HG03280 (cell line): ENCODE data around the gene GLYATL3.
A peak's percentile ranks its signal among the peaks of the same experiment; 100 is the strongest.
"Not testable (repeated sequence)": the region's sequence is repeated elsewhere in the genome, so short reads cannot be mapped to it uniquely, and the experiment has no call there.

Experiments
- ATAC-seq: cut with Tn5 transposase; IDR thresholded peaks from one replicate; pipeline ENCODE4 v1.9.1; 2021; ENCODE audit warnings: mild to moderate bottlenecking, moderate library complexity; ENCODE audit not compliant: unreplicated experiment

GLYATL3 gene

DNA sequence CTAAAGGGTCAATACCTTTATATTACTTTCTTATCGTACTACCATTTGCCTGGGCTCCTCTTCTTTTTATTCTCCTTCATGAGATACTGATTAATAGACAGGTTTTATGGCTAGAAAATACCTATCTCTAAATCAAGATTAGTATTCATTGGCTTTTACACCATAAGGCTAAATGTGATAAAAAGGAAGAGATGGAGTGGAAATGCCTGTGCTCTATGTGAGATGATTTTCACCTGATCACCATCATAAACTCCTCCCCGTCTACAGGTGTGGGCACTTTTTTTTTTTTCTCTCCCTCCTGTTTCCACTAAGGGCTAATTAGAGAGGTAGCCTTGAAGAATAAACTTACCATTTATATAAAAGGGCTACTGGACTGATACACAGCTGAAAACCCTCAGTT, at the start of gene GLYATL3:
TSS of gene GLYATL3 (plus strand) at position 301 of the 400 bp plus-strand sequence. CDS start 12,068 bp downstream, outside the sequence.
- no peak for ATAC-seq

DNA sequence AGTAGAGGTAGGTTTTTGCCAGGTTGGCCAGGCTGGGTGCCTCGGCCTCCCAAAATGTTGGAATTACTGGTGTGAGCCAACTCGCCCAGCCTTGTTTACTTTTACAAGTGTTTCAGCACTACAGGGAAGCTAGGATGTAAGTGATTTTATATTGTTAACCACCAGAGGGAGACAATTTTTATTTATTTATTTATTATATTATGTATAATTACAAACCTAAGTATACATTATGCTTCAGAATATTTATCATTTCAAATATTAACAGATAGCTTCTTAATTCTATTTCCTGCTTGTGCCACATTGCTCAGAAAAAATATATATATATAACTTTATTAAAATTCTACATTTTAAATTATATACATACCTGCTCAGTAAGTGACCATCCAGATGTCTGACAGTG, 46.5 kb upstream of the GLYATL3 start:
- no peak for ATAC-seq

DNA sequence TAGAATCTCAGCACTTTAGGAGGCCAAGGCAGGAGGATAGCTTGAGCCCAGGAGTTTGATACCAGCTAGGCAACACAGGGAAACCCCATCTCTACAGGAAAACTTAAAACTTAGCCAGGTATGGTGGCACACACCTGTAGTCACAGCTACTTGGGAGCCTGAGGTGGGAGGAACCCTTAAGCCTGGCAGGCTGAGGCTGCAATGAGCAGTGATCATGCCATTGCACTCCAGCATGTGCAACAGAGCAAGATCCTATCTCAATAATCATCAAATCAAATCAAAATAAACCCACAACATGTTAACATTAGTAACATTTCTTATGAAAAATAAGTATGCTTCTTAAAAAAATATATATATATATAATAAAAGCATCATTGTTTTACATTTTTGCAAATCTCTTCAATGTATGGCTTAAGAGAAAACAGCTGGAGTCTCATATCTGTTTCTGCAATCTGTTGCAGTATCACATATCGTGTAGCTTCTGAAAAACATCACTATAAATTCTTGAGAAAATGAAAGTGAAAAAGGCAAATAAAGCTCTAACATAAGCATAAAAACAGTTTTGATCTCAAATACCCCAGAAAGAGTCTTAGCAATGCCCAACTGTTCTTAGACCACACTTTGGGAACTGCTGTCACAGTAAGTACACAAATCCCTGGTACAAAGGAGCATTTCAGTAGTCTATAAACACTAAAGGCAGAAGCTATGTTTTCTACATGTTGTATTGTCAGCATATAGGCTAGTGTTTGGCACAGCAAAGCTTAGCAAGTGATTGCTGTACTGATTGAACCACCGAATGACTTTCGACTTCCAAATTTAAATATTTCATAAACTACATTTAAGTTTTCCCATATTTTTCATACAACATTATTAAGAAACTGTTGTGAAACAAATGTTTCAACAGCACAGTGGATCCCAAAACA, 44.7 kb upstream of the GLYATL3 start:
- peak; percentile 78 for ATAC-seq

DNA sequence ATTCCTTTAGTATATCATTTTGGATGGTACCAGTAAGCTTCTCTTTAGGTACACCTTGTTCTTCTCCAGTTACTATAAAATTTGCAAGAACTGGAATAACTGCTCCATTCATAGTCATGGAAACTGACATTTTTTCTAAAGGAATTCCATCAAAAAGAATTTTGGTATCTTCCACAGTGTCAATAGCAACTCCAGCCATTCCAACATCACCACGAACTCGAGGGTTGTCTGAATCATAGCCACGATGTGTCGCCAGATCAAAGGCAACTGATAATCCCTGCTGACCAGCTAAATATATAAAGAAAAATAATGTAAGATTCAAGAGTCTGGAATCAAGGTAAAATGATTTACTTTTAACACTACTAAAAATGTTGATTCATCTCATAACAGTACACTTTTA, 42.0 kb upstream of the GLYATL3 start:
- ATAC-seq = no peak

- ATAC-seq = no peak
Measured at GRCh38 chr6:49462071-49462470, 37.7 kb upstream of the GLYATL3 start.

GRCh38 chr6:49462599-49462926, 37.2 kb upstream of the GLYATL3 start:
- ATAC-seq = peak; percentile 8

- peak; percentile 99 for ATAC-seq
Measured at GRCh38 chr6:49462927-49463611, 36.7 kb upstream of the GLYATL3 start, which contains the start of the genes CENPQ and MMUT. TSS of gene CENPQ (plus strand) at chr6:49463370. CDS start at chr6:49470177, 6,807 bp downstream. TSS of gene MMUT (minus strand) at chr6:49463253. CDS start at chr6:49459466, 3,787 bp downstream.

DNA sequence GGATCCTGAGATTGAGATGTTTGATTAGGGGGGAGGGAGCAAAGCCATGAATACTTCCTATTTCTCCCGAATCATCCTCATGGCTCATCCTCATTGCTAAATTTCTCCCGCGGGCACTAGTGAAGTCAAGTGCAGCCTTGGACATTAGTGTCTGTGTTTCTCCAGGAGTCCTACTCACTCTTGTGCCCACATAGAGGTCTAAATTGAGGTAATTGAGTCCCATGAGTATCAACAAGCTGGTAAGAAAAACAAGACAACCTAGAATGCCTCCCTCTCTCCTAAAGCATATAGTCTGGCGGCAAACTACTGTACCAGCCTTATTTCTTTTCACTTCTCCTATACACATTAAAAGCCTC, 36.1 kb upstream of the GLYATL3 start:
- ATAC-seq = no peak

DNA sequence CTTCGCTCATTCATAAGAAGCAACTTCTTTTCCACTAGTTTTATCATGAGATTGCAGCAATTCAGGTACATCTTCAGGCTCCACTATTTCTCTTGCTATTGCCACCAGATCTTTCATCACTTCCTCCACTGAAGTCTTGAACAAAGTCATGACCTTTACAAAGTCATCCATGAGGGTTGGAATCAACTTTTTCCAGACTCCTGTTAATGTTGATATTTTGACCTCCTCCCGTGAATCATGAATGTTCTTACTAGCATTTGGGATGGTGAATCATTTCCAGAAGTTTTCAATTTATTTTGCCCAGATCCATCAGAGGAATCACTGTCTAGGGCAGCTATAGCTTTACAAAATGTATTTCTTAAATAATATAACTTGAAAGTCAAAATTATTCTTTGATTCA, 35.0 kb upstream of the GLYATL3 start:
- ATAC-seq = no peak

DNA sequence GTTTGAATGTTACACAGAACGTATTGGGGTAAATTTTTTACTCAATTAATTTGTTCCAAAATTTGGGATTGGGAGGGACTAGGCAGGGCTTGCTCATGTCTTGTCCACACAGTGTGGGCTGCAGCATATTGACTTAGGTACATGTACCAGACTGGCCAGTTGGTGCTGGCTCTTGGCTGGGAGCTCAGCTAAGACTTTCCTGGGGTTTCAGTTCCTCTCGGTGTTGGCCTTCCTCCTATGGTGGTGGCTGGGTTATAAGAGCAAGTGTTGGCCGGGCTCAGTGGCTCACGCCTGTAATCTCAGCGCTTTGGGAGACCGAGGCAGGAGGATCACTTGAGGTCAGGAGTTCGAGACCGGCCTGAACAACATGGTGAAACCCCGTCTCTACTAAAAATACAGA, 31.7 kb upstream of the GLYATL3 start:
- ATAC-seq = no peak

GRCh38 chr6:49476564-49476963, 23.2 kb upstream of the GLYATL3 start:
- ATAC-seq = not testable (repeated sequence)

- no peak for ATAC-seq
Measured at GRCh38 chr6:49479308-49479970, 20.3 kb upstream of the GLYATL3 start.

DNA sequence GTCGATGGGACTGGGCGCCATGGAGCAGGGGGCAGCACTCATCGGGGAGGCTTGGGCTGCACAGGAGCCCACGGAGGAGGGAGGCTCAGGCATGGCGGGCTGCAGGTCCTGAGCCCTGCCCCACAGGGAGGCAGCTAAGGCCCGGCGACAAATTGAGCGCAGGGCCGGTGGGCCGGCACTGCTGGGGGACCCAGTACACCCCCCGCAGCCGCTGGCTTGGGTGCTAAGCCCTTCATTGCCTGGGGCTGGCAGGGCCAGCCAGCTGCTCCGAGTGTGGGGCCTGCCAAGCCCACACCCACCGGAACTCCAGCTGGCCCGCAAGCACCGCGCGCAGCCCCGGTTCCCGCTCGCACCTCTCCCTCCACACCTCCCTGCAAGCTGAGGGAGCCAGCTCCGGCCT, 17.9 kb upstream of the GLYATL3 start:
- ATAC-seq = not testable (repeated sequence)

- ATAC-seq = not testable (repeated sequence)
Measured at GRCh38 chr6:49483380-49483779, 16.3 kb upstream of the GLYATL3 start.

GRCh38 chr6:49490633-49491032, 9.1 kb upstream of the GLYATL3 start:
- ATAC-seq = no peak

GRCh38 chr6:49497304-49497703, 2.4 kb upstream of the GLYATL3 start:
- no peak for ATAC-seq

GRCh38 chr6:49499126-49499525, 597 bp upstream of the GLYATL3 start:
- no peak for ATAC-seq

DNA sequence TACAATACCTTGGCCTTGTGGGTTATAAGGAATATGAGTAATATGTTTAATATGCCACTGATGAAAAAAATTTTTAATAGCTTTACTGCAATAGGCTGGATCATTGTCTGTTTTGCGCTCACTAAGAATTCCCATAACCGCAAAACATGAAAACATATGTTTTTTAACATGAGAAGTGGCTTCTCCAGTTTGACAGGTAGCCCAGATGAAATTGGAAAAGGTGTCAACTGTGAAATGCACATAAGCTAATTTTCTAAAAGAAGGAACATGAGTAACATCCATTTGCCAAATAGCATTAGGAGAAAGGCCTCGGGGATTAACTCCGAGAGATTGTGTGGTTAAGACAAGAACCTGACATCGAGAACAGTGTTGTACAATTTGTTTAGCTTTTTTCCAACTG, 4.9 kb downstream of the GLYATL3 start:
- no peak for ATAC-seq

- no peak for ATAC-seq
Measured at GRCh38 chr6:49506569-49507111, 6.9 kb downstream of the GLYATL3 start.

DNA sequence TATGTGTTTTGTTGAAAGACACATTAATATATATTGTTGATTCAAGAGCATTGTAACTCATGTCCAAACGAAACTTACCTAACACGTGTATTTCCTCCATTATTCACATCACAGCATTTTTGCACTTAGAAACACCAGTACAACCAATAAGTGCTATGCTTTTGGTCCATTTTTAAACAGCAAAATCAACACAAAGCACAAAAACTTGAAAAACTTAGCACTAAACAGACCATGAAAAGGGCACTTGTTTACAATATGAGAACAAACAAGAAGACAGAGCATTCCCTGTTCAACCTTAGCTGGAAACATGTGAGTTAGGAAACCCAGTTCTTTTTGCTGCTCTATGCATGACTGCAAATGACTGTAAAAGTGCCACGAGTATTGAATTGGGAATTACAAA, 9.6 kb downstream of the GLYATL3 start:
- ATAC-seq = no peak
